ENCODE measurements around the gene GPRASP1. TPM values are rescaled to one million over a fixed set of nuclear protein-coding genes. Genes with fewer than 3 reads are reported as not detected.
"Not testable (repeated sequence)": the region's sequence is repeated elsewhere in the genome, so short reads cannot be mapped to it uniquely, and the experiment has no call there.

The GPRASP1 gene
- total RNA-seq, 1 donor from 2014 or later: 8.9 TPM

GRCh38 chrX:102654696-102655095, 3.4 kb downstream of the GPRASP1 start:
- Histone ChIP-seq H3K9ac (ENCODE audit: low read depth in 1 of 3, low read length in 3 of 3) (no peak overlapping the region), H3K27me3 (ENCODE audit: control insufficient read depth in 3 of 3, insufficient read depth in 3 of 3, low read length in 3 of 3) (no peaks in the 10 kb centered on the region), H3K27ac (ENCODE audit: low read depth, low read length) (no peak overlapping the region), H3K4me1 (ENCODE audit: control insufficient read depth in 3 of 3, insufficient read depth in 3 of 3, low read length in 3 of 3) (no peaks in the 10 kb centered on the region), H3K4me3 (ENCODE audit: low read length in 3 of 3) (no peak overlapping the region), H3K36me3 (ENCODE audit: control insufficient read depth in 3 of 3, insufficient read depth in 3 of 3, low read length in 3 of 3) (no peaks in the 10 kb centered on the region), H3K9me3 (ENCODE audit: control insufficient read depth in 3 of 3, low read length in 3 of 3) (no peaks in the 10 kb centered on the region)

DNA sequence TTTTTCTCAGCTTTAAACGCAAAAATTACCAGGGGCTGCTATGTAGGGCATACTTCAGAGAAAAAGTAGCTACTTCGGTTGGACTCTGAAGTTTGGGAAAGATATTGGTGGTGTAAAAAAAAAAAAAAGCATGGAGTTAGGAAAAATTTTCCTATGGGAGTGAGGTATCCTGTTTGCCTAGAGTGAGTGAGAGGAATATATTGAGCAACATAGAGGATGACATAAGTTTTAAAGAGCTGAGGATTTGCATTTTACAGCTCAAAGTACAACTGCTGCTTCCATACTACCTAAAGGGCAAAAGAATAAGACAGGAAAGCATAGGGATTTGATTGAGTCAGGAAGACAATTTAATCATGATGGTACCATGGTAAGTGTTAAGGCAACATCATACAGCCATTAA, 7.3 kb downstream of the GPRASP1 start:
- H3K27me3 ChIP-seq (ENCODE audit: control insufficient read depth in 3 of 3, insufficient read depth in 3 of 3, low read length in 3 of 3): no peaks in the 10 kb centered on the region
- H3K9me3 ChIP-seq (ENCODE audit: control insufficient read depth in 3 of 3, low read length in 3 of 3): no peaks in the 10 kb centered on the region
- H3K4me1 ChIP-seq (ENCODE audit: control insufficient read depth in 3 of 3, insufficient read depth in 3 of 3, low read length in 3 of 3): peaks cover 2 to 5% (median 3%) of the 10 kb centered on the region in 3 donors
- H3K36me3 ChIP-seq (ENCODE audit: control insufficient read depth in 3 of 3, insufficient read depth in 3 of 3, low read length in 3 of 3): peaks cover 0 to 1% (median under 1%) of the 10 kb centered on the region in 3 donors
- no peak overlapping the region for H3K9ac ChIP-seq (ENCODE audit: low read depth in 1 of 3, low read length in 3 of 3)
- no peak overlapping the region for H3K4me3 ChIP-seq (ENCODE audit: low read length in 3 of 3)
- no peak overlapping the region for H3K27ac ChIP-seq (ENCODE audit: low read depth, low read length)

GRCh38 chrX:102659790-102660757, 8.8 kb downstream of the GPRASP1 start:
- peak overlapping the region; percentile 78 to 82 (median 80) for H3K4me3 ChIP-seq (ENCODE audit: low read length in 3 of 3)
- peak overlapping the region; percentile 74 for H3K27ac ChIP-seq (ENCODE audit: low read depth, low read length)
- no peaks in the 10 kb centered on the region for H3K9me3 ChIP-seq (ENCODE audit: control insufficient read depth in 3 of 3, low read length in 3 of 3)
- peaks cover 2 to 5% (median 3%) of the 10 kb centered on the region in 3 donors for H3K4me1 ChIP-seq (ENCODE audit: control insufficient read depth in 3 of 3, insufficient read depth in 3 of 3, low read length in 3 of 3)
- H3K27me3 ChIP-seq (ENCODE audit: control insufficient read depth in 3 of 3, insufficient read depth in 3 of 3, low read length in 3 of 3): no peaks in the 10 kb centered on the region
- peaks cover 0 to 3% (median 3%) of the 10 kb centered on the region in 3 donors for H3K36me3 ChIP-seq (ENCODE audit: control insufficient read depth in 3 of 3, insufficient read depth in 3 of 3, low read length in 3 of 3)
- H3K9ac ChIP-seq (ENCODE audit: low read depth in 1 of 3, low read length in 3 of 3): peak overlapping the region; percentile 76 to 89 (median 88)

GRCh38 chrX:102663820-102664219, 12.5 kb downstream of the GPRASP1 start:
- H3K9me3 ChIP-seq (ENCODE audit: control insufficient read depth in 3 of 3, low read length in 3 of 3): not testable (repeated sequence)

DNA sequence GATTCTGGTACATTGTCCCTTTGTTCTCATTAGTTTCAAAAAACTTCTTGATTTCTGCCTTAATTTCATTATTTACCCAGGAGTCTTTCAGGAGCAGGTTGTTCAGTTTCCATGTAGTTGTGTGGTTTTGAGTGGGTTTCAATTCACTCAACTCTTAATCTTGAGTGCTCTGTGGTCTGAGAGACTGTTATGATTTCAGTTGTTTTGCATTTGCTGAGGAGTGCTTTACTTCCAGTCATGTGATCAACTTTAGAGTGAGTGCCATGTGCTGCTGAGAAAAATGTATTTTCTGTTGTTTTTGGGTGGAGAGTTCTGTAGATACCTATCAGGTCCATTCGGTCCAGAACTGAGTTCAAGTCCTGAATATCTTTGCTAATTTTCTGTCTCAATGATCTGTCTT, 15.8 kb downstream of the GPRASP1 start:
- H3K9me3 ChIP-seq (ENCODE audit: control insufficient read depth in 3 of 3, low read length in 3 of 3); H3K27me3 ChIP-seq (ENCODE audit: control insufficient read depth in 3 of 3, insufficient read depth in 3 of 3, low read length in 3 of 3); H3K4me3 ChIP-seq (ENCODE audit: low read length in 3 of 3); H3K27ac ChIP-seq (ENCODE audit: low read depth, low read length); H3K36me3 ChIP-seq (ENCODE audit: control insufficient read depth in 3 of 3, insufficient read depth in 3 of 3, low read length in 3 of 3); H3K9ac ChIP-seq (ENCODE audit: low read depth in 1 of 3, low read length in 3 of 3); H3K4me1 ChIP-seq (ENCODE audit: control insufficient read depth in 3 of 3, insufficient read depth in 3 of 3, low read length in 3 of 3): not testable (repeated sequence)

More at GRCh38 chrX:102663820-102664219, 12.5 kb downstream of the GPRASP1 start:
- H3K9ac ChIP-seq (ENCODE audit: low read depth in 1 of 3, low read length in 3 of 3); H3K36me3 ChIP-seq (ENCODE audit: control insufficient read depth in 3 of 3, insufficient read depth in 3 of 3, low read length in 3 of 3); H3K4me1 ChIP-seq (ENCODE audit: control insufficient read depth in 3 of 3, insufficient read depth in 3 of 3, low read length in 3 of 3); H3K27ac ChIP-seq (ENCODE audit: low read depth, low read length); H3K4me3 ChIP-seq (ENCODE audit: low read length in 3 of 3); H3K27me3 ChIP-seq (ENCODE audit: control insufficient read depth in 3 of 3, insufficient read depth in 3 of 3, low read length in 3 of 3): not testable (repeated sequence)

GRCh38 chrX:102669526-102669925, 18.2 kb downstream of the GPRASP1 start:
- H3K9me3 ChIP-seq (ENCODE audit: control insufficient read depth in 3 of 3, low read length in 3 of 3): no peaks in the 10 kb centered on the region
- no peaks in the 10 kb centered on the region for H3K4me1 ChIP-seq (ENCODE audit: control insufficient read depth in 3 of 3, insufficient read depth in 3 of 3, low read length in 3 of 3)
- H3K27ac ChIP-seq (ENCODE audit: low read depth, low read length): no peak overlapping the region
- H3K4me3 ChIP-seq (ENCODE audit: low read length in 3 of 3): no peak overlapping the region
- H3K9ac ChIP-seq (ENCODE audit: low read depth in 1 of 3, low read length in 3 of 3): no peak overlapping the region
- H3K27me3 ChIP-seq (ENCODE audit: control insufficient read depth in 3 of 3, insufficient read depth in 3 of 3, low read length in 3 of 3): no peaks in the 10 kb centered on the region
- H3K36me3 ChIP-seq (ENCODE audit: control insufficient read depth in 3 of 3, insufficient read depth in 3 of 3, low read length in 3 of 3): peaks cover 0 to 2% (median 0%) of the 10 kb centered on the region in 3 donors

GRCh38 chrX:102672856-102673255, 21.6 kb downstream of the GPRASP1 start:
- Histone ChIP-seq H3K36me3 (ENCODE audit: control insufficient read depth in 3 of 3, insufficient read depth in 3 of 3, low read length in 3 of 3) (peaks cover 0 to 2% (median 0%) of the 10 kb centered on the region in 3 donors), H3K4me3 (ENCODE audit: low read length in 3 of 3) (no peak overlapping the region), H3K27ac (ENCODE audit: low read depth, low read length) (no peak overlapping the region), H3K4me1 (ENCODE audit: control insufficient read depth in 3 of 3, insufficient read depth in 3 of 3, low read length in 3 of 3) (no peaks in the 10 kb centered on the region), H3K27me3 (ENCODE audit: control insufficient read depth in 3 of 3, insufficient read depth in 3 of 3, low read length in 3 of 3) (no peaks in the 10 kb centered on the region), H3K9me3 (ENCODE audit: control insufficient read depth in 3 of 3, low read length in 3 of 3) (no peaks in the 10 kb centered on the region), H3K9ac (ENCODE audit: low read depth in 1 of 3, low read length in 3 of 3) (no peak overlapping the region)

GRCh38 chrX:102677479-102677878, 26.2 kb downstream of the GPRASP1 start:
- not testable (repeated sequence) for H3K4me3 ChIP-seq (ENCODE audit: low read length in 3 of 3); H3K27me3 ChIP-seq (ENCODE audit: control insufficient read depth in 3 of 3, insufficient read depth in 3 of 3, low read length in 3 of 3); H3K9me3 ChIP-seq (ENCODE audit: control insufficient read depth in 3 of 3, low read length in 3 of 3); H3K4me1 ChIP-seq (ENCODE audit: control insufficient read depth in 3 of 3, insufficient read depth in 3 of 3, low read length in 3 of 3); H3K9ac ChIP-seq (ENCODE audit: low read depth in 1 of 3, low read length in 3 of 3); H3K36me3 ChIP-seq (ENCODE audit: control insufficient read depth in 3 of 3, insufficient read depth in 3 of 3, low read length in 3 of 3); H3K27ac ChIP-seq (ENCODE audit: low read depth, low read length)

- H3K27ac ChIP-seq (ENCODE audit: low read depth, low read length): no peak overlapping the region
- no peak overlapping the region for H3K9ac ChIP-seq (ENCODE audit: low read depth in 1 of 3, low read length in 3 of 3)
- no peaks in the 10 kb centered on the region for H3K4me1 ChIP-seq (ENCODE audit: control insufficient read depth in 3 of 3, insufficient read depth in 3 of 3, low read length in 3 of 3)
- H3K9me3 ChIP-seq (ENCODE audit: control insufficient read depth in 3 of 3, low read length in 3 of 3): peaks cover 0 to 3% (median 0%) of the 10 kb centered on the region in 3 donors
- H3K27me3 ChIP-seq (ENCODE audit: control insufficient read depth in 3 of 3, insufficient read depth in 3 of 3, low read length in 3 of 3): no peaks in the 10 kb centered on the region
- H3K36me3 ChIP-seq (ENCODE audit: control insufficient read depth in 3 of 3, insufficient read depth in 3 of 3, low read length in 3 of 3): no peaks in the 10 kb centered on the region
- no peak overlapping the region for H3K4me3 ChIP-seq (ENCODE audit: low read length in 3 of 3)
These were observed 33.7 kb downstream of the GPRASP1 start for GRCh38 chrX:102684772-102685520.

DNA sequence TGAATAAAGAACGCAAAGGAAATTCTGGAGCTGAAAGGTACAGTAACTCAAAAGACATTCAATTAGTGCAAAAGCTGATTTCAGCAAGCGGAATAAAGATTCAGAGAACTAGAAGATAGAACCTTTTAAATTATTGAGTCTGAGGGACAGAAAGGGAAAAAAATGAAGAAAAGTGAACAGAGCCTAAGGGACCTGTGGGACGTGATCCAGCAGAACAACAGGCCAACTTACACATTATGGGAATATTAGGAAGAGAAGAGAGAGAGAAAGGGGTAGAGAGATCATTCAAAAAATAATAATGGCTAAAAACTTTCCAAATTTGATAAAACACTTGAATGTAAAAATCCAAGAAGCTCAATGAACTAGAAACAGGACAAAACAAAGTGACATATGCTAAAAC, 43.5 kb downstream of the GPRASP1 start:
- H3K27me3 ChIP-seq (ENCODE audit: control insufficient read depth in 3 of 3, insufficient read depth in 3 of 3, low read length in 3 of 3): no peaks in the 10 kb centered on the region
- no peaks in the 10 kb centered on the region for H3K9me3 ChIP-seq (ENCODE audit: control insufficient read depth in 3 of 3, low read length in 3 of 3)
- no peak overlapping the region for H3K9ac ChIP-seq (ENCODE audit: low read depth in 1 of 3, low read length in 3 of 3)
- H3K36me3 ChIP-seq (ENCODE audit: control insufficient read depth in 3 of 3, insufficient read depth in 3 of 3, low read length in 3 of 3): no peaks in the 10 kb centered on the region
- H3K27ac ChIP-seq (ENCODE audit: low read depth, low read length): no peak overlapping the region
- H3K4me3 ChIP-seq (ENCODE audit: low read length in 3 of 3): no peak overlapping the region
- H3K4me1 ChIP-seq (ENCODE audit: control insufficient read depth in 3 of 3, insufficient read depth in 3 of 3, low read length in 3 of 3): no peaks in the 10 kb centered on the region
